Measurements from ENCODE around the gene FBN2. TPM values are rescaled to one million over a fixed set of nuclear protein-coding genes. Genes with fewer than 3 reads are reported as not detected.

Gene FBN2
- total RNA-seq, 1 donor from 2014 or later = 244 TPM

- DNase-seq (ENCODE audit: low spot score in 2 of 2, unreplicated experiment in 2 of 2) = no peak
- Mint-ChIP-seq H3K27ac (no peak overlapping the region), H3K4me1 (peaks cover 17% of the 10 kb centered on the region), H3K4me3 (no peak overlapping the region), H3K27me3 (ENCODE audit: low read depth) (no peaks in the 10 kb centered on the region), H3K36me3 (peaks cover 6% of the 10 kb centered on the region), H3K9me3 (peaks cover 33% of the 10 kb centered on the region)
- no peak for TF ChIP-seq CTCF (IDR thresholded peaks at IDR 0.05; ENCODE audit: unreplicated experiment)
Measured at GRCh38 chr5:128228521-128228920, 309.5 kb downstream of the FBN2 start.

GRCh38 chr5:128228008-128228407 is 310.0 kb downstream of the FBN2 start:
- Mint-ChIP-seq H3K36me3 (peaks cover 6% of the 10 kb centered on the region), H3K4me1 (peaks cover 17% of the 10 kb centered on the region), H3K27ac (peak overlapping the region; percentile 18), H3K9me3 (peaks cover 29% of the 10 kb centered on the region), H3K4me3 (no peak overlapping the region), H3K27me3 (ENCODE audit: low read depth) (peaks cover 4% of the 10 kb centered on the region)
- TF ChIP-seq CTCF (IDR thresholded peaks at IDR 0.05; ENCODE audit: unreplicated experiment) = no peak
- DNase-seq (ENCODE audit: low spot score in 2 of 2, unreplicated experiment in 2 of 2) = no peak

- H3K36me3 Mint-ChIP-seq = peaks cover 3% of the 10 kb centered on the region
Measured at GRCh38 chr5:128225245-128226030, 312.6 kb downstream of the FBN2 start.

GRCh38 chr5:128224336-128224735 is 313.7 kb downstream of the FBN2 start:
- TF ChIP-seq CTCF (IDR thresholded peaks at IDR 0.05; ENCODE audit: unreplicated experiment) = no peak
- H3K36me3 Mint-ChIP-seq = peaks cover 3% of the 10 kb centered on the region
- no peak overlapping the region for H3K27ac Mint-ChIP-seq
- H3K4me1 Mint-ChIP-seq = peaks cover 17% of the 10 kb centered on the region
- no peak overlapping the region for H3K4me3 Mint-ChIP-seq
- DNase-seq (ENCODE audit: low spot score in 2 of 2, unreplicated experiment in 2 of 2) = no peak
- peaks cover 9% of the 10 kb centered on the region for H3K9me3 Mint-ChIP-seq
- H3K27me3 Mint-ChIP-seq (ENCODE audit: low read depth) = peaks cover 16% of the 10 kb centered on the region

More at GRCh38 chr5:128225245-128226030, 312.6 kb downstream of the FBN2 start:
- peaks cover 16% of the 10 kb centered on the region for H3K27me3 Mint-ChIP-seq (ENCODE audit: low read depth)
- no peak overlapping the region for H3K27ac Mint-ChIP-seq
- H3K4me3 Mint-ChIP-seq = no peak overlapping the region
- no peak for DNase-seq (ENCODE audit: low spot score in 2 of 2, unreplicated experiment in 2 of 2)
- TF ChIP-seq CTCF (IDR thresholded peaks at IDR 0.05; ENCODE audit: unreplicated experiment) = no peak
- H3K9me3 Mint-ChIP-seq = peaks cover 16% of the 10 kb centered on the region
- peaks cover 17% of the 10 kb centered on the region for H3K4me1 Mint-ChIP-seq

GRCh38 chr5:128220841-128221240 is 317.2 kb downstream of the FBN2 start:
- peaks cover 16% of the 10 kb centered on the region for H3K27me3 Mint-ChIP-seq (ENCODE audit: low read depth)
- peaks cover 9% of the 10 kb centered on the region for H3K9me3 Mint-ChIP-seq
- H3K27ac Mint-ChIP-seq = no peak overlapping the region
- peaks cover 3% of the 10 kb centered on the region for H3K36me3 Mint-ChIP-seq
- TF ChIP-seq CTCF (IDR thresholded peaks at IDR 0.05; ENCODE audit: unreplicated experiment) = no peak
- DNase-seq (ENCODE audit: low spot score in 2 of 2, unreplicated experiment in 2 of 2) = no peak
- H3K4me3 Mint-ChIP-seq = no peak overlapping the region
- H3K4me1 Mint-ChIP-seq = peaks cover 10% of the 10 kb centered on the region
